HG03103 (cell line): ENCODE measurements around the gene HSPB3.
A peak's percentile ranks its signal among the peaks of the same experiment; 100 is the strongest.
"Not testable (repeated sequence)": the region's sequence is repeated elsewhere in the genome, so short reads cannot be mapped to it uniquely, and the experiment has no call there.

ENCODE experiments used
- ATAC-seq: cut with Tn5 transposase; IDR thresholded peaks from one replicate; pipeline ENCODE4 v1.9.1; 2021; ENCODE audit warnings: low read depth; ENCODE audit not compliant: unreplicated experiment

The HSPB3 gene

GRCh38 chr5:54455413-54456157 is at the start of gene HSPB3:
TSS of gene HSPB3 (plus strand) at chr5:54455699. CDS start at chr5:54455790, 91 bp downstream.
- ATAC-seq, result no peak

DNA sequence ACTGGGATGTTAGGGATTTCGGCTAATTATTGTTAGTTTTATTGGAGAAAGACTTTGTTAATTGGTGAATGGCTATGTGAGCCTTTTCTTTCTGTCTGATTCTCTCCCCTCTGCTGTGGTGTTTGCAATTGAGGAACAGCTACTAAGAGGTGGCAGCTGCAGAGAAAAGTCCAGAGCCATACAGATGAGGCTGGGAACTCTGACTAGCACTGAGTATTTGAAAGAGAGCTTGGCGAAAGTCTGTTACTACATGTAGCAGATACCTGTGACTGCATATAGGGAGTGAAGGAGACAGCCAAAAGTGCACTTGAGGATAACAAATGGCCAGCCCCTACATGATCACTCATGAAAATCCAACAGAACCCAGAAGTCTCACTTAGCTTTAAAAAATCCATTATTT is 44.3 kb upstream of the HSPB3 start:
- no peak for ATAC-seq

GRCh38 chr5:54412913-54413312 is 42.6 kb upstream of the HSPB3 start:
- no peak for ATAC-seq

- no peak for ATAC-seq
Observed at GRCh38 chr5:54415147-54415546, 40.4 kb upstream of the HSPB3 start.

GRCh38 chr5:54415896-54416601 is 39.5 kb upstream of the HSPB3 start:
- no peak for ATAC-seq

DNA sequence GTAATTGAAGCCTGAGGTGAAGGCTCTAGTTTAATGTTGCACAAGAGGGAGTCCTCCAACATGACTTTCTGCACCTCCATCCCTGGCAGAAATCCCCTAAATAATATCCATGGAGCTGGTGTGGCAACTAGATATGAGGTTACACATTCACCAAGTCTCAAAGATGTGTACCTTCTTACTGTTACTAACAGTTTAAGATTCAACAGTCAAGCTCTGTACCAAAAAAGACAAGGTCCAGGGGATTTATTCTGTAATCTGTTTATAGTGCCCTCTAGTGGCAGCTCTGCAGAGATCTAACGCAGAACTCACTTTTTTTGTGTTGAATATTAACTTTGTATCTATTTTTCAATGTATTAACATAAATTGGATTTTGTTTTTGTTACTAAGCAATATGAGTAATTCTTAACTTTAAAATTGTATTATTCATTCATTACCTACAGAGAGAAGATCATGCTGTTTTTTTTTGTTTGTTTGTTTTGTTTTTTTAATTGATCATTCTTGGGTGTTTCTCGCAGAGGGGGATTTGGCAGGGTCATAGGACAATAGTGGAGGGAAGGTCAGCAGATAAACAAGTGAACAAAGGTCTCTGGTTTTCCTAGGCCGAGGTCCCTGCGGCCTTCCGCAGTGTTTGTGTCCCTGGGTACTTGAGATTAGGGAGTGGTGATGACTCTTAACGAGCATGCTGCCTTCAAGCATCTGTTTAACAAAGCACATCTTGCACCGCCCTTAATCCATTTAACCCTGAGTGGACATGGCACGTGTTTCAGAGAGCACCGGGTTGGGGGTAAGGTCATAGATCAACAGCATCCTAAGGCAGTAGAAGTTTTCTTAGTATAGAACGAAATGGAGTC is 35.7 kb upstream of the HSPB3 start:
- ATAC-seq, result peak; percentile 56

GRCh38 chr5:54420511-54420910 is 35.0 kb upstream of the HSPB3 start:
- not testable (repeated sequence) for ATAC-seq

- no peak for ATAC-seq
Observed at GRCh38 chr5:54421976-54422375, 33.5 kb upstream of the HSPB3 start.

DNA sequence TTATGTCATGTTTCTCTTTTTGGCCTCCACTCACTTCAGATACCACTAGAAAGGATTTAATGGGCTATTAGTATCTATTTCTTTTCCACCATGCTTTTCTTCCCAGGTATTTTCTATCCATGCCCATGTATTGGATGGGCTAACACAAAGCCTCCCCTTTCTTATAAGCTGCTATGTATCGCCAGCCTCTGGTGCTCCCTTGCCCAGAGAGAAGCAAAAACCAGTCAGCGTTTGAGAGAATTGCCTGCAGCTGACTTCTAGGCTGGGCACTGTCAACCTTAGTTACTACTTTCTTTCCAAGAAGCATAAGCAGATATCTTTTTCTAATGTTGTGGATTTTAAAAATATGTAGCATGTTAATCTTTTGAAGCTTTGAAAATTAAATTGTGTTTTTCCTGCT is 30.2 kb upstream of the HSPB3 start:
- no peak for ATAC-seq

DNA sequence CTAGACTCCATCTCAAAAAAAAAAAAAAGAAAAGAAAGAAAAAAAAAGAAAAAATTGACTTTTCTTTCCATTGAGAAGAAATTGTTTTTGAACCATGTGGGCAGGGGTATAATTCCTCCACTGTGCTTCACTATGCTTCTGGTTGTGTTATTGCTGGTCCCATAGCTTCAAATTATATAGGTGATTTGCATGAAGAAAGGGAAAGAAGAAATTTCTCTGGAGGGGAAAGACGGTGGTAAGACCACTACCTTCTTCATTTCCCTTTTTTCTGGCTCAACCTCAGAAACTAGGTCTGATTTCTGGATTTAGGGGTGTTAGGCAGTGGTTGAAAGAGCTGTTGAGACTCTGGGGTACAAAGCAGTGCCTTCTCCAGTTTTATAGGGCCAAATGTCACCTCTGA is 29.3 kb upstream of the HSPB3 start:
- ATAC-seq, result no peak

DNA sequence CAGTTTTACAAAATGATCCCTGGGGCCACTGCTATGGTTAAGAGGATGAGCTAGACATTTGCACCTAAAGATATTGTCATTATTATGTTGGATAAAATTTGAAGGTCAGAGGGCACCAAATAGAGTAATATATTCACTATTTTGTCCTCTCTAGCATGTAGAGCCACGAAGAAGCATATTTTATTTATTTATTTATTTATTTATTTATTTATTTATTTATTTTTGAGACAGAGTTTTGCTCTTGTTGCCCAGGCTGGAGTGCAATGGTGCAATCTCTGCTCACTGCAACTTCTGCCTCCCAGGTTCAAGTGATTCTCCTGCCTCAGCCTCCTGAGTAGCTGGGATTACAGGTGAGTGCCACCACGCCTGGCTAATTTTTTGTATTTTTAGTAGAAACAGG is 20.8 kb upstream of the HSPB3 start:
- ATAC-seq, result not testable (repeated sequence)

GRCh38 chr5:54438620-54439389 is 16.7 kb upstream of the HSPB3 start:
- no peak for ATAC-seq

GRCh38 chr5:54440456-54440893 is 15.0 kb upstream of the HSPB3 start:
- peak; percentile 94 for ATAC-seq

GRCh38 chr5:54442271-54442670 is 13.2 kb upstream of the HSPB3 start:
- ATAC-seq, result no peak

GRCh38 chr5:54443270-54443669 is 12.2 kb upstream of the HSPB3 start:
- no peak for ATAC-seq

DNA sequence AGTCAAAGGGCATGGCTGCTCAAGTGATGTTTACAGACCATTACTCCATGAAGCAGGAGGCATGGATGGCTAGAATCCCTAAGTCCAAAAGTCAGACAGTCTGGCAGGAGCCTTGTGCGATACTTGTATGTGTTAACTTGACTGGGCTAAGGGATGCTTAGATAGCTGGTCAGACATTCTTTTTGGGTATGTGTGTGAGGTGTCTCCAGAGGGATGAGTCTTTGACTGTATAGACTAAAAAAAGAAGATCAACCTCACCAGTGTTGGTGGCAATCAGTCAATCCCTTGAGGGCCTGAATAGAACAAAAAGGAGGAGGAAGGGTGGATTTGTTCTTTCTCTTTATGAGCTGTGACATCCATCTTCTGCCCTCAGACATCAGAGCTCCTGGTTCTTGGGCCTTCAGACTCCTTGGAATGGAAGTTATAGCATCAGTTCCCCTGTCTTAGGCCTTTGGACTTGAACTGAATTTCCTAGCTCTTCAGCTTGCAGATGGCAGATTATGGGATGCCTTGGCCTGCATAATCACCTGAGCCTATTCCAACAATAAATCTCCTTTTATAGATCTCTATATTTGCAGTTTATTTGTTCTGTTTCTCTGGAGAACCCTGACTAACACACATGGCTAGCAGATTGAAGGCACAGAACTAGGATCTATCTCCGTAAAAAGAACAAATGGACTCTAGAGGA is 9.7 kb upstream of the HSPB3 start:
- ATAC-seq, result no peak

DNA sequence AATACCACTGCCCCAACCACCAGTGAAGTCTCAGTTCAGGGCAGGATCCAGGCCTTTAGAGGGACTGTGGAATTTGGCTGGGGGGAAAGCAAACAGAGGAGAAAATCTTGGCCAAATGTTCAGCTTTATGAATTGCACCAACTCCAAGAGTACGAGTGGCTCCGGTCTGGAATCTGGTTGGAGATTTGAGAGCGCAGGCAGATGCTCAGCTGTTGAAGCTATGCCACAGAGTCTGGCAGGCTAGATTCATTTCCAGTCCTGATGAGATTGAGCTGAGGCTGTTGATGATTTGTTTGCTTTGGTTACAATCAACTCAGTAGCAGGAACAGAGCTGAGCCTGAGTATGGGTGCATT is 9.1 kb upstream of the HSPB3 start:
- no peak for ATAC-seq

- no peak for ATAC-seq
Observed at GRCh38 chr5:54449923-54450322, 5.6 kb upstream of the HSPB3 start.

GRCh38 chr5:54450542-54450941 is 5.0 kb upstream of the HSPB3 start:
- no peak for ATAC-seq

- no peak for ATAC-seq
Observed at GRCh38 chr5:54453046-54453445, 2.5 kb upstream of the HSPB3 start.
